Aorta (tissue), 5 donors: ENCODE data around the gene AGAP1. TPM values are rescaled to one million over a fixed set of nuclear protein-coding genes. Genes with fewer than 3 reads are reported as not detected.

Experiments used
- ATAC-seq: fragments of 200-7000 bp; cut with Tn5 transposase; one replicate; pipeline ENCODE4 v1.9.1; 2022; ENCODE audit warnings: moderate library complexity; ENCODE audit not compliant: low FRiP score
- DNase-seq, 2 donors: peaks; one replicate each; pipeline ENCODE4 v3.0.0-alpha.2; 2020
- H3K27ac ChIP-seq, 2 donors: one replicate each; pipeline ENCODE4 v1.5.1; 2013; ENCODE audit warnings: low read length in 2 of 2, mild to moderate bottlenecking in 2 of 2, moderate library complexity in 2 of 2, control low read depth in 1 of 2, inconsistent platforms in 1 of 2, low read depth in 1 of 2
- H3K27me3 ChIP-seq, 2 donors: one replicate each; pipeline ENCODE4 v1.6.1; 2013; ENCODE audit warnings: control low read depth in 1 of 2, low read length in 1 of 2, mild to moderate bottlenecking in 1 of 2, moderate library complexity in 1 of 2; ENCODE audit not compliant: insufficient read depth in 2 of 2, control insufficient read depth in 1 of 2
- H3K36me3 ChIP-seq, 2 donors: one replicate each; pipeline ENCODE4 v1.6.1; 2013; ENCODE audit warnings: control low read depth in 1 of 2, low read length in 1 of 2, mild to moderate bottlenecking in 1 of 2; ENCODE audit not compliant: insufficient read depth in 2 of 2, control insufficient read depth in 1 of 2
- H3K4me1 ChIP-seq, 2 donors: one replicate each; pipeline ENCODE4 v1.6.1; 2013; ENCODE audit warnings: low read length in 2 of 2, control low read depth in 1 of 2, mild to moderate bottlenecking in 1 of 2, moderate library complexity in 1 of 2; ENCODE audit not compliant: insufficient read depth in 2 of 2, control insufficient read depth in 1 of 2
- H3K4me3 ChIP-seq, 2 donors: one replicate each; pipeline ENCODE4 v1.5.1; 2013; ENCODE audit warnings: low read length in 2 of 2, control low read depth in 1 of 2, mild to moderate bottlenecking in 1 of 2
- H3K9me3 ChIP-seq: one replicate; pipeline ENCODE4 v1.6.1; 2013; ENCODE audit warnings: mild to moderate bottlenecking, low read length; ENCODE audit not compliant: control insufficient read depth
- WGBS, 2 donors: extraction: QIAGEN DNeasy Blood & Tissue Kit; methylation state at CpG; one replicate each; pipeline ENCODE4 v1.1.7; 2013; 5-methylcytosine and 5-hydroxymethylcytosine counted together
- intact Hi-C, 2 donors: fragments of 100-400 bp; cut with DNase I; formaldehyde crosslinking; loops; one replicate each; pipeline versions ENCODE4 v1.14.2 to v1.15.0; 2022
- polyA plus RNA-seq, 2 donors: library from polyadenylated mRNA; stranded (reverse); fragments of 200-250 nt; gene quantifications; one replicate each; pipeline ENCODE4 v1.2.3, GENCODE V29; 2013
- total RNA-seq, 2 donors: library from RNA; stranded (reverse); fragmentation: NEBNext Ultra II Directional; extraction: Animal tissue kit (Norgen Biotek cat#: 25700); gene quantifications; one replicate each; pipeline ENCODE4 v1.2.1, GENCODE V29; 2021
- donor health status: healthy with polysubstance abuse.
- donor health status: Bipolar disorder and iron deficiency.
- donor health status: DM: no; HTN: no; CAD: no.
- donor health status: DM: no; HTN: no; CAD: no.
- donor health status: DM: yes; HTN: yes; CAD: no.

The AGAP1 gene
- total and polyA plus RNA-seq, 4 donors: 3.0 to 32.7 (median 12.7) TPM

DNA sequence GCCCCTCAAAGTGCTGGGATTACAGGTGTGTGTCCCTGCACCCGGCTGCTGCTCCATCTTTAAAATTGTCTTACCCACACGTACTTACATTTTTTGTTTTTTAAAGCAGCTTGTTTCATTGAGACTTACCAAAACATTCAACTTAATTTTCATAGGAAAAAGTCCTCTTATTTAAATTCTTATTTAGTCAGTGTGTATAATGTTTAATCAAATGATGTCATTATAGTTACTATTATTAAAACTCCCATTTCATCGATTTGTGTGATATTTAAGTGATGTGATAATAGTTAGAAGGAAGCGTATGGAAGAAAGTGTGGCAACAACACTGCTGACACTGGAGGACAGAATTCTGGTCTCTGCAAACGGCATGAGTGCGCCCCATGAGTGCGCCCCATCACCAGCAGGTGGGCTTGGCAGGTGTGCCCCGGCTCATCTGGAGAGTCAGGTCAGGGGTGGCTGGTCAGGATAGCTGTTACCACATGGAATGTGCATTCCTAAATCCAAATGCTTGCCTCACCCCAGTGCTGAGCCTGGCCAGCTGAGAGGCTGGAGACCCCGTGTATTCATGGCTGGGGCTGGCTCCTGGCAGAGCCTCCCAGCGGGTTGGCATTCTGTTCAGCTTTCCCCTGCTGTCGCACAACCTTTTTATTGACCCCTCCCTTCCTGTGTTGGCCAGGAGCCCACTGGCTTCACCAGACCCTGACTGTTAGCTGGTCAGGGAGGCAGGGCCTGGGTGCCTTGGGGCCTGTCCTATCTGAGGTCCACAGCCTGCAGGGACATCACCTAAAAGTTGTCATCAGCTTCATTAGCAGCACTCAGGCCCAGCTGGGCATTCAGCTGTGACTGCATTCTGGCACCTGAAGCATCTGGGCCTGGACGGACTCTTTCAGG, 79.7 kb downstream of the AGAP1 start:
- intact Hi-C loops: no loop called here
- H3K36me3 ChIP-seq: no peaks in the 10 kb centered on the region
- WGBS, 2 donors: 83% methylated on average over 12 of the region's 12 CpGs
- no peaks in the 10 kb centered on the region for H3K4me1 ChIP-seq
- H3K4me3 ChIP-seq: no peak overlapping the region
- ATAC-seq: no peak
- H3K9me3 ChIP-seq: peaks cover 1% of the 10 kb centered on the region
- H3K27ac ChIP-seq: no peak overlapping the region
- no peaks in the 10 kb centered on the region for H3K27me3 ChIP-seq
- DNase-seq: peak in 1 of 2 donors; percentile 64

DNA sequence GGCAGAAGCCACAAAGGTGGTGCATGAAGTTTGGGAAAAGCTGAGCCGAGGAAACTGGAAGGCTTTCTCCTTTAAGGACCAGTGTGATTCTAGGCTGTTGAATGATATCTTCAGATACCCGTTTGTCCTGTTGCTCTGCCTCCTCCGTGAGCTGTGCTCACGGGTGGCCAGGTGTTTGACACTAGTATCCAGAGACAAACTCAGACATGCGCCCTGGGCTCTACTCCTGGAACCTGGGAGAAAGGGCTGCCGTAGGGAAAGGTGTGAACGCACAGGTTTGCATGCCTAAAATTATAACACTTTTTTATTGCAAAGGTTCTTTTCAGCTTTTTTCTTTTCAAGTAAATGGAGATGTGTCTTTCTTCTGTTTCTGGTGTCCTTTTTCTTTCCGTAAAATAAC, 81.6 kb downstream of the AGAP1 start:
- H3K27me3 ChIP-seq: no peaks in the 10 kb centered on the region
- no peaks in the 10 kb centered on the region for H3K4me1 ChIP-seq
- H3K9me3 ChIP-seq: no peaks in the 10 kb centered on the region
- H3K36me3 ChIP-seq: no peaks in the 10 kb centered on the region
- H3K4me3 ChIP-seq: no peak overlapping the region
- intact Hi-C loops: no loop called here
- ATAC-seq (no peak), DNase-seq (peak in 1 of 2 donors; percentile 28)
- no peak overlapping the region for H3K27ac ChIP-seq
- 90 to 92% methylated on average over 8 of the region's 8 CpGs for WGBS, 2 donors

DNA sequence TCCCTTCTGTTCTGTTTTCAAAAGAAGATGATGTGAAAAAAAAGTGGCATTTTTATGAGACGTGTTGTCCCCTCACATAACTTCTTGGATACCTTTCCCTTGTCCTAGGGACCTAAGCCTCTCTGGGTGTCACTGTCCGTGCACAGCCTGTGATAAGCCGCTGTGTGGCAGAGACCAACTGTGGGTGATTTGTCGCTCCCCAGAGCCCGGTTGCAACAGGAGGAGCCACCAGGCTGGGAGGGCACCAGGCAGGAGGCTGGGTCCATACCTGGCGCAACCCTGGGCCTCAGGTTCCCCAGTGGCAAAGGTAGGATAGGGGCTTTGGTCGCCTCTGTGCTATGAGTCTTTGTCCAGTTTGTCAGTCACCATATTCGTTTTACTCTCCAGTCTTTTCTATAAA, 82.1 kb downstream of the AGAP1 start:
- H3K27ac ChIP-seq: no peak overlapping the region
- no peaks in the 10 kb centered on the region for H3K4me1 ChIP-seq
- ATAC-seq (no peak), DNase-seq (peak in 1 of 2 donors; percentile 55)
- no peaks in the 10 kb centered on the region for H3K27me3 ChIP-seq
- 73 to 75% methylated on average over 8 of the region's 8 CpGs for WGBS, 2 donors
- H3K9me3 ChIP-seq: no peaks in the 10 kb centered on the region
- H3K4me3 ChIP-seq: no peak overlapping the region
- intact Hi-C loops: no loop called here
- no peaks in the 10 kb centered on the region for H3K36me3 ChIP-seq

DNA sequence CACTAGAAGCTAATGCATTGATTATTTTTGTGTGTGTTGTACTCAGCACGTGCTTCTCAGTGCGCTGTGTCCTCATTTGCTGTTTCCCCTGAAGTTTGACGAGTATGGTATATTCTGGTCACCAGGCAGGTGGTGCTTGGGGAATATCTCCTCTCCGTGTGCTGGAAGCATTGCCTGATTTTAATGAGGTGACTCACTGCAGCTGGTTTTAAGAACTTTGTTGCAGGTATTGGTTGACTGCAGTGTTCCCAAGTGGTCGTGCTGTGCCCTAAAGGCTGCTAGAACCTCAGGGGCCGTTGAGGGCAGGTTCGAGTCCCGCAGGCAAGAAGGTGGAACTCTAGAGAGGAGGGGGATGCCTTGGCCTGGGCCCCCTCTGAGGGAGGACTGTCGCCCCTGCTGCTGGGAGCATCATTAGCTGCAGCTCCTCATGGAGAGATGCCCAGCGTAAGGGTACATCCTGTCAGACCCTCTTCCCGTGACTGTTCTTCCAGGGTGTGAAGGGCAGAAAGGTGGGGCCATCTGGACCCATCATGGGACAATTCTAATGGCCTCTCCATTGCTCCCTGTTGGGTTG, 82.6 kb downstream of the AGAP1 start:
- Histone ChIP-seq H3K27me3 (no peaks in the 10 kb centered on the region), H3K36me3 (no peaks in the 10 kb centered on the region), H3K27ac (no peak overlapping the region), H3K9me3 (no peaks in the 10 kb centered on the region), H3K4me1 (no peaks in the 10 kb centered on the region), H3K4me3 (no peak overlapping the region)
- 96% methylated on average over 11 of the region's 11 CpGs for WGBS, 2 donors
- ATAC-seq (no peak), DNase-seq (peak in 1 of 2 donors; percentile 66)
- intact Hi-C loops: no loop called here

DNA sequence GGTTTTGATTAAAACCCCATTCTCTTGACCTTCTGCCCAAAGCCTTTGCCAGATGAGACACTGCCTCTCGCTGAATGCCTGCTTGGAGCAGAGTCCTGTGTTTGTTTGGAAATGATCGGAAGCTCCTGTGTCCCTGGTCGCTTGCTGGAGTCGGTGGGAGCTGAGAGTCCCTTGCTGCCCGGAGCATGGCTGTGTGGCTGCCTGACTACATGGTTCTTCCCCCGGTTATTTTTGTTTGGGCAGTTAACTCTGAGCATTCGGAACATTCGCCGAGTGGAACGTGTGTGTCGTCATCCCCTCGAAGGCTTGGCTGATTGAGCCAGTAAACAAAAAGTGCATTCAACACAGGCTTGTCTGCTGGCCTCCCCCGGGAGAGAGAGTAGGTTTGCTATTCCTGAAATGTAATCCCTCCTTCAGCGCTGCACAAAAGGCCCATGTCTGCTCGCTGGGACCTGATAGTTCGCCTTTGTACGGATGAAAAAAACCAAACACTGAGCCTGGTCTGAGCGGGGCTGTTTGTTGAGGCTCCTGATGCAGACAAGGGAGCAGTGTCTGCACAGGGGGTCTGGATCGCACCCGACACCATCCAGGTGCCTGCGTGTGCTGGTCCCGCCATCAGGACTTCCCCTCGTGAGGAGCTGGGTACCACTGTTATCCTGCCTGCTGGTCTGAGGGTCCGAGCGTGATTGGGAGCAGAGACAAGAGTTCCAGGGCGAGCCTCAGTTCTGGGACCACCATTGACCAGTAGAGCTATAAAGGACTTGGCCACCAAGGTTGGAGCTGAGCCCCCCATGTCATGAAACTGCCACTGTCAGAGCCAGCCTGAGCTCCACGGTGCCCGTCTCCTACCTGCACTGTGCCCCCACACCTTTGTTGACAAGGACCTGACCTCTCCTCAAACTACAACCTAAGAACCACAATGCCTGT, 83.8 kb downstream of the AGAP1 start:
- intact Hi-C loops: no loop called here
- peak in 1 of 2 donors; percentile 36 for DNase-seq
- 69 to 77% methylated on average over 28 of the region's 28 CpGs for WGBS, 2 donors
- no peak for ATAC-seq
- H3K4me3 ChIP-seq: no peak overlapping the region
- H3K4me1 ChIP-seq: no peaks in the 10 kb centered on the region
- no peaks in the 10 kb centered on the region for H3K36me3 ChIP-seq
- H3K27me3 ChIP-seq: no peaks in the 10 kb centered on the region
- no peaks in the 10 kb centered on the region for H3K9me3 ChIP-seq
- no peak overlapping the region for H3K27ac ChIP-seq

DNA sequence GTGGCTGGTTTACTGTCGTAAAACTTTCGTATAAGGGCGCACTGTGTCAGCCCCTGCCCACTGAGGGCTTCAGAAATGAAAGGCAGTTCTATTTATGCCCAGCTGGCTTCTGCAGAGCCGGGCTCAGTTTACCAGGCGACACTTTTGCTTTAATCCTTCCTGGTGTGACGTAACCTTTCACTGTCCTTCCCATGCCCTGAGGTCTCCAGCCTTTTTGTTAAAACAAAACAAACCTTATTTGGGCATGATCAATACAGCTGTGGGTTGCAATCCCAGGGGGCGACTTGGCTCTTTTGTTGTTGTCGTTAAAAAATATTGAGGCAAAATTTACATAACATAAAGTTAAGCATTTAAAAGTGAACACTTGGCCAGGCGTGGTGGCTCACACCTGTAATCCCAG, 85.3 kb downstream of the AGAP1 start:
- 95 to 96% methylated on average over 9 of the region's 9 CpGs for WGBS, 2 donors
- Histone ChIP-seq H3K36me3 (no peaks in the 10 kb centered on the region), H3K9me3 (no peaks in the 10 kb centered on the region), H3K27me3 (no peaks in the 10 kb centered on the region), H3K4me1 (no peaks in the 10 kb centered on the region), H3K27ac (no peak overlapping the region), H3K4me3 (no peak overlapping the region)
- intact Hi-C loops: no loop called here
- ATAC-seq (no peak), DNase-seq (no peak)

DNA sequence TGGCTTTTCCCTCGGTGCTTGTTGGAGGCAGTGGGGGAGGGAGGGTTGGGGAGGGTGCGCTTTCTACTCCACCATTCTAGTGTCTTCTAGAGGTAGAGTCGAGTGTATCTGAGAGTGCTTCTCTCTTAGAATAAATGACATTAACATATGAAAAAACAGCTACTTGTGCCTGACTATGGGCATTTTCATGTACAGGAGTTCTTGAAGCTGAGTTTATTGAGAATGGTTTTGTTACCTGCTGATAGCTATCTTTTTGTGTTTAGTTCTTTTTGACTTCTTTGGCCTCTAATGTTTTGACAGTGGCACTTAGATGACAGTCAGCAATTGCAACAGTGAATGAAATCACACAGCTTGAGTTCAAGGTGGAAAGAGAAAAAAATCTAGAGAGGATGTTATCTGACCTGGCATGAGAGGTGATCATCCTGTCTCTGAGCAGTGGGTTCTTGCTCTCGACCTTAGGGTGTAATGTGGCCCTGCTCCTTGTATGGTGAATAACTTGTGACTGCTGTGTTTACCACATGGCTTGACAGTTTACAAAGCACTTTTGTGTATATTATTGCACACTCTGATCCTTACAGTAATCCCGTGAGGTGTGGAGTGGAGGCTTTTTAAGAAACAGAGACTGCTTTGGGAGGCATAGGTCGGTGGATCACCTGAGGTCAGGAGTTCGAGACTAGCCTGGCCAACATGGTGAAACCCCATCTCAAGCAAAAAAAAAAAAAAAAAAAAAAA, 86.7 kb downstream of the AGAP1 start:
- Histone ChIP-seq H3K4me1 (no peaks in the 10 kb centered on the region), H3K4me3 (no peak overlapping the region), H3K36me3 (no peaks in the 10 kb centered on the region), H3K27ac (no peak overlapping the region), H3K9me3 (no peaks in the 10 kb centered on the region), H3K27me3 (no peaks in the 10 kb centered on the region)
- ATAC-seq (no peak), DNase-seq (no peak)
- WGBS, 2 donors: 86 to 88% methylated on average over 7 of the region's 7 CpGs
- intact Hi-C loops: no loop called here

DNA sequence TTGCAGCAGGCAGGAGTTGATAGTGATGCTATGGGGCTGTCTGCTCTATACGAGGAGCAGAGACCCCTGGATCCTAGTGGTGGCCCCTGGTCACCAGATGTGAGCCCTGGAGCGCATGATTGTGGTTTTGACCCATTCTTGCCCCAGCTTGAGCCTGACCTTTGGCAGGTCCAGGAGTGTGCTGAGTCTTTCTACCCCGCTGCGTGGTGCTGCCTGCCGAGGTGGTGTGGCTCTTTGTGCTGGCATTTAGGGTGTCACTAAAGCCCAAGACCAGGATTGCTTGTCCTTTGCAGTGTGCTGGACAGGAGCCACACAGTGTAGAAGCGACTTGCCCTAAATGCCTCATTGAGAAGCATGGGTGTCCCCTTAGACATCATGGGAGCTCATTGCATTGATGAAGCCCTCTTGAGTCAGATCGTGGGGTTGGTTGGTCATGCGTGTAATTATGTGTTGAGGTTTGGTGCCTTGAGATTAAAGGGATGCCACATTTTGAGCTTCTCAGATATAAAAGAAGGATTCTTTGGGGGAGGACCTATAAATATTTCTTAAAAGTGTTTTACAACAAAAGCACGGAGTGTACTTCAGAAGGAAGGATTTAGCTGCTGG, 88.3 kb downstream of the AGAP1 start:
- intact Hi-C loops: no loop called here
- WGBS, 2 donors: 94% methylated on average over 9 of the region's 9 CpGs
- Histone ChIP-seq H3K9me3 (no peaks in the 10 kb centered on the region), H3K4me3 (no peak overlapping the region), H3K36me3 (no peaks in the 10 kb centered on the region), H3K27me3 (no peaks in the 10 kb centered on the region), H3K4me1 (no peaks in the 10 kb centered on the region), H3K27ac (no peak overlapping the region)
- ATAC-seq: peak; percentile 28
- no peak for DNase-seq
